SH-SY5Y (cell line): ENCODE measurements around the gene MSN.

ENCODE experiments used
- GATA2 ChIP-seq: IDR thresholded peaks from 2 replicates; pipeline ENCODE4 v1.6.1; 2011; ENCODE audit warnings: mild to moderate bottlenecking, low read depth, low read length
- GATA3 ChIP-seq: IDR thresholded peaks from 2 replicates; pipeline ENCODE4 v1.6.1; 2011; ENCODE audit warnings: low read depth, mild to moderate bottlenecking, low read length, moderate library complexity

GRCh38 chrX:65634732-65635131, 32.7 kb upstream of the MSN start:
- no peak for TF ChIP-seq GATA2
- TF ChIP-seq GATA3, result no peak
